Measurements from ENCODE around the gene SHC3.

DNA sequence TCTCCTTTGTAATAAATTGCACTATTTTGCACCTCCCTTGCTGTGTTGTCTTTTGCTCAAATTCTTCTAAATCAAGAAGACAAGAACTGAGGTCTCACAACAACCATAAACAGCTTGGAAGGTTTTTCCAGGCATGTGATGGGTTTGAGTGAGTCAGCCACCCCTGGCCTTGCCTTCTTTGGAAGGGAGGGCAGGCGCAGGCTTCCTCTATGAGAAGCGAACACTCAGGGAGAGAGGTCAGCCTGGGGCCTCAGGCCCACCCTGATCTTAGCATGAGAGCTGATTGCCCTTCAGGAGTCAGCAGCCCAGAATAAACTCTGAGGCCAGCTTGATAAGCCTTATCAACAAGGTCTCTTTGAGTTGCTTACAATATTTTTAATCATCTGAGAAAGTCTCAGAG is 155.7 kb downstream of the SHC3 start:
- TF ChIP-seq EZH2phosphoT487 (IDR thresholded peaks at IDR 0.05; ENCODE audit: insufficient read depth, low read depth) (no peak), EZH2 (IDR thresholded peaks at IDR 0.05; ENCODE audit: insufficient read depth, poor library complexity, severe bottlenecking) (no peak)
